HUDEP-2 (cell line): ENCODE data around the gene TMEM179.
A peak's percentile ranks its signal among the peaks of the same experiment; 100 is the strongest.
"Not testable (repeated sequence)": the region's sequence is repeated elsewhere in the genome, so short reads cannot be mapped to it uniquely, and the experiment has no call there.

Experiments used
- DNase-seq, 76 experiments: peaks; one replicate each; lab custom pipeline; 2025; ENCODE audit not compliant: unreplicated experiment in 76 of 76; lab: John Stamatoyannopoulos, UW

The TMEM179 gene

GRCh38 chr14:104604458-104605449 is at the start of gene TMEM179:
Gene TMEM179 (minus strand): TSS chr14:104604772. CDS start chr14:104604741, 31 bp downstream.
- peak in 6 of 76 experiments; percentile 2 to 20 (median 16) for DNase-seq

- no peak for DNase-seq
These were observed 49.5 kb upstream of the TMEM179 start for GRCh38 chr14:104654119-104654518.

DNA sequence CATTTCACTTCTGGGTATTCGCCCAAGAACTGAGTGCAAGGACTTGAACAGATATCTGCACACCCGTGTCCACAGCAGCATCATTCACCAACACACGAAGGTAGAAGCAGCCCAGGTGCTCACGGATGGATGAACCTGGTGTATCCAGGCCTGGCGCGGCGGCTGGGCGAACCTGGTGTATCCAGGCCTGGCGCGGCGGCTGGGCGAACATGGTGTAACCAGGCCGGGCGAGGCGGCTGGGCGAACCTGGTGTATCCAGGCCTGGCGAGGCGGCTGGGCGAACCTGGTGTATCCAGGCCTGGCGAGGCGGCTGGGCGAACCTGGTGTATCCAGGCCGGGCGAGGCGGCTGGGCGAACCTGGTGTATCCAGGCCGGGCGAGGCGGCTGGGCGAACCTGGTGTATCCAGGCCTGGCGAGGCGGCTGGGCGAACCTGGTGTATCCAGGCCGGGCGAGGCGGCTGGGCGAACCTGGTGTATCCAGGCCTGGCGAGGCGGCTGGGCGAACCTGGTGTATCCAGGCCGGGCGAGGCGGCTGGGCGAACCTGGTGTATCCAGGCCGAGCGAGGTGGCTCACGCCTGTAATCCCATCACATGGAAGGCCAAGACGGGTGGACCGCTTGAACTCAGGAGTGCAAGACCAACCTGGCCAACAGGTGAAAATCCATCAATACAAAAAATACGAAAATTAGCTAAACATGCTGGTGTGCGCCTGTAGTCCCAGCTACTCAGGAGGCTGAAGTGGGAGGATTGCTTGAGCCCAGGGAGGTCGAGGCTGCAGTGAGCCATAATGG is 48.8 kb upstream of the TMEM179 start:
- not testable (repeated sequence) for DNase-seq

- no peak for DNase-seq
These were observed 47.8 kb upstream of the TMEM179 start for GRCh38 chr14:104652386-104652785.

DNA sequence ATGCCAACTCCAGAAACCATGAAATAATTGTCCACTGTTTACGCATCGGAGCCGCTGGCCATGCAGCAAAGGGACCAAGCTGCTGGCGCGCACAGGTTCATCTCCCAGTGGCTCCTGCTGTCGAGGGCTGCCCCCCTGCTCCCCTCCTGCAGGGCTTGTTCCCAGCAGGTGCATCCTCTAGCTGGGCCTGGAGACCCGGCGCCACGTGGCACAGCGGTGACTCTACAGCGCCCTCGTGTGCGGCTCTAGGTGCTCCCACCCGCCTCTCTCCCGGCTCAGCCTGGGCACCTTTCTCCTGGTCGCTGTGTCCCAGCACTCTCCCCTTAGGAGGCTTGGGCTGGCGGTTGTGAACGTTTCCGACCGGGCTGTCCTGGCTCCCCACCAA is 47.3 kb upstream of the TMEM179 start:
- DNase-seq: no peak

DNA sequence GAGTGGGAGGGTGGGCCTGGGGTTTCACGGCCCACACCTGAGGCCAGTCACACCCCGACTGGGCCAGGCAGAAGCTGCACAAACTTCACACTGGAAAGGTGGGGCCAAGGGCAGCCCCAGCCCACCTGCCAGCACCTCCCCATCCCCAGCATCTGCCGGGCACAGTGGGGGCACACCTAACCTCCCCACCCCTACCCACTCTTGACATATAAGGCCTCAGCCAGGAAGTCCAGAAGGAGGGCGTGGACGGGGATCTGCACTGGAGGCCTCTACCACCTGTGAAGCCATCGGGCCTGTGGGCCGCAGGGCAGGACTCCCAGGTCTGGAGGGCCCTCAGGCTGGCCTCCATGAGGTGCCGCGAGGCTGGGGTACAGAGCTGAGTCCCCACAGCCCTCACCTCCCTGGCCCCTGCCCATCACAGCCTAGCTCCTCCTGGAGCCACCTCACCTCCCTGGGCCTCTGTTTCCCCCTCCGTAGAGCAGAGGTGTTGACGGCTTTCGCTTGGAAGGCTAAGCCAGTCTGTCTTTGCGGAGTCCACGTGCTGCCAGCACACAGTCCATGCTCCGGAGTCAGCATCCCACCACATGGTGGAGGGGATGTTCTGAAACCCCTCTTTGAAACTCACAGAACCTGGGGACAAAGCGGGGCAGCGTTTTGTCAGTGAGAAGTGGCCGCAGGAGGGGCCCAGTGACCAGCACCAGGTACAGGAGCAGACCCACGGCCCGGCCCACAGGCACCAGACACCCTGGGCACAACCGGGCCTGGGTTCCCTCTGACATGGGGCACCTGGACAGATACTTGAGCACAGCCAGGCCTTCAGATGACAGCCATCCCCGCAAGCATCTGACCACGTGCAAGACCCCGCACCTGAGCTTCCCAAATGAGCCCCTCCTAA is 46.7 kb upstream of the TMEM179 start:
- DNase-seq: no peak

DNA sequence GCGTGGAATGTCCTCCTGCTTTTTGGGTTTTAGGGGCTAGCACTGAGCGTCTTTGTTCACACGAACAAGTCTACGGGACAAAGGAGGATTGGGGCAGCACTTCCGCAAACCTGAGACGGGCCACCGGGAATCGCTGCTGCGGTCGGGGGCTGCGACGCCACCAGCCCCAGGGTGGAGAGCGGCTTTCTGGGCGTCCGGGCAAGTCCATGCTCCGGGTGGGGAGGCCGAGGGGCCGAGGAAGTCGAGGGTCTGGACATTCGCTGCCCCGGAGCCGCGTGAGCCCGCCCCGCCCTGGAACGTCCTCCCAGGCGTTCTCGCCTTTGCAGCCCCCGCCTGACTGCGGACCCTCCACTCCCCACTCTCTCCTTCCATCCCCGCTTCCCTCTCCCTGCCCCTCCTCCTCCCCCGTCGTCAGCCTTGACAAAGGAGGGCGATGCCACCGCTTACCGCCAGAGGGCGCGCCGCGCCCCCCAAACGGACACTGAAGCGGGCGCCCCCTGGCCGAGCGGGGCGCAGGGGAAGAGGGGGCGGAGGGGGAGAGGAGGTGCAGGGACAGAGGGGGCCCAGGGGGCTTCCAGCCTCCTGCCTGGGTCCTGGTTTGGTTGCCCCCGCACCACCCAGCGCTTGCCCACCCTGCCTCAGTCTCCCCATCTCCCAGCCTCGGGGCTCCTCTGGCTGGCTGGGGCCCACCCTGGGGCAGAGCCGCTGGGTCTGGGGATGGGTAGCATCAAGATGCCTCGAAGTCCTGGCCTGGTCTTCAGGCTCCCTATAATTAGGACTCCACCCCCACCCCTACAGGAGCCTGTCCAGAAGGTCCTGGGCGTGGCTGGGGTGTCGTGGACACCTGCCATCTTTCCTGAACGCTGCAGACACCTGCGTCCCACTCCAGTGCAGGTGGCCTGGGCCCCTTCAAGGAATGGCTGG is 45.7 kb upstream of the TMEM179 start:
- peak in 44 of 76 experiments; percentile 3 to 63 (median 29) for DNase-seq

DNA sequence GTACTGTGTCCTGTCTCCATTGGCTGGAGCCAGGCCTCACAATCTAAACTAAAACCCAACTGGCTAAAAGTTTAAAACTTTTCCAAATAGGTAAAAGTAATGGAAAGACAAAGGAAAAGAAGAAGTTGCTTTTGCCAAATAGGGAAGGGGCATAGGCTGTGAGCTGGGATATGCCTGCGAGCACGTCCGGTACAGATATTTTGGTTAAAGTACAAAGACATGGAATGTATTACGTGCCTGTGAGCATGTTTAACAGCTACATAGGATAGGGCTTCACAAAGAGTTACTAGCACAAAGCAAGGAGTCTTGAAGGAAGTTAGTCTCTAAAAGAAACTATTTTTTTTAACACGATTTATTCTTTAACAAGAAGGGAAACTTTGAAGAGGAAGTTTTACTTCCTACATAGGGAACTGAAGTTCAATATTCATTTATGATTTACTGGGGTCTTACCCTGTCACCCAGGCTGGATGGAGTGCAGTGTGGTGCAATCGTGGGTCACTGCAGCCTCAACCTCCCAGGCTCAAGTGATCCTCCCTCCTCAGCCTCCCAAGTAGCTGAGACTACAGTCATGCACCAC is 43.0 kb upstream of the TMEM179 start:
- no peak for DNase-seq

DNA sequence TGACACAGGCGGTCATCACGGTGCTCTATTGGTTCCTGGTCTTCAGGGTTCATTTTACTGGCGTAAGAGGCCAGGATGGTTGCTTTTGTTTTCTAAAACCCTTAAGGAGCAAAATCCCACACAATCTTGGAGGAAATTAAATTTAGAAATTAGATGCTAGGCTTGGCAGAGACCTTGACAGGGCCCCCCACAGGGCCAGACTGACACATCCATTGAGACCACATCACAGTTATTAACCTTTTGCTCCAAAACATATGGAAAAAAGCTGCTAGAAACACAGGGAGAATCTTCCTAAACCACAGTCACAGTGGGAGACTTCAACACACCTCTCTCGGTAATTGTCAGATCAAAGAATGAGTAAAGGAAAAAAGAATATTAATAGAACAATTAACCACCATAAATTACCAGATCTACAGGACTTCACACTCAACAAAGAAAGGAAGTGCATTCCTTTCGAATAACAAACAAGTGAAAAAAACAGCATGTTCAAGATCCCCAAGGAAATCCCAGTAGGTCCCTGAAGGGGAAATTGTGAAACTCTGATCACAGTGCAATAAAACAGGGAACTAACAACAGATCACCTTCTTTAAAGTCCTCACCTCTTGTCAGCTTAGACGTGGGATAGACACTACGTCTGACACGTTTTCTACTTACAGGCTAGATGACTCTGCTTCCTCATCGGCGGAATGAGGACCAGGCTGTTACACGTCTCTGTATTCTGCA is 40.2 kb upstream of the TMEM179 start:
- DNase-seq: no peak

DNA sequence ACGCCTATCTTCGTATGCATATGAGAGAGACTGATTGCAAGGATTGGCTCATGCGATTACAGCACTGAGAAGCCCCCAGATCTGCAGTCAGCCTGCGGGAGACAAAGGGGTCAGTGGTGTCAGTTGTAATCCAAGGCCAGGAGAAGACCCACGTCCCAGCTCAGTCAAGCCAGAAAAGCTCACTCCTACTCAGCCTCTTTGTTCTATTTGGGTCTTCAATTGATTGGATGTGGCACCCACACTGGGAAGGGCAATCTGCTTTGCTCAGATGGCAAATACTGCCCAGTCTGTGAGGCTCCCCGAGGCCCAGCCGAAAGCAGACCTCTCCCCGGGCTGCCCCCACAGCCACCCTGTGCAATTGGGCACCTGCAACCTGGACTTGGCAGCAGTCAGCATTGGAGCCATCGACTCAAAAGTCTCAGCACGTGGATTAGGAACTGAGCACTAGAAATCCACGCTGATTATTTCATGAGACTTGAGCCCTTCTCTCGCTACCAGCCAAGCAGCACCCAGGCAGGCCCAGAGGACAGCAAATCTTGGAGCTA is 39.6 kb upstream of the TMEM179 start:
- no peak for DNase-seq

GRCh38 chr14:104643306-104643705 is 38.7 kb upstream of the TMEM179 start:
- no peak for DNase-seq

DNA sequence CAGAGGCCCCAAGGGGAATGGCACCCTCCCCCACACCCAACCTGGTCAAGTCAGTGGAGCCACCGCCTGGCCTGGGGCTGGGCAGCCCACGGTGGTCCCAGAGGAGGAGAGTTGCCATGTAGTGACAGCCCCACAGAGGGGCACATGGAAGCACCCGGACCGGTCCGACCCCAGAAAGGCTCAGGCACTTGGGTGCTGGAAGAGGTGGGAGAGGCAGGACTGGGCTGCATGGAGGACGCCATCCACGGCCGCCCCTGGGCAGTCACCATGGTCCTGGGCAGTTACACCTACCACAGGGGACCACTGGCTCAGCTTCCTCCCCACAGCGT is 37.9 kb upstream of the TMEM179 start:
- DNase-seq: no peak

GRCh38 chr14:104641753-104642539 is 37.4 kb upstream of the TMEM179 start:
- DNase-seq: no peak

- no peak for DNase-seq
These were observed 36.1 kb upstream of the TMEM179 start for GRCh38 chr14:104640681-104641080.

DNA sequence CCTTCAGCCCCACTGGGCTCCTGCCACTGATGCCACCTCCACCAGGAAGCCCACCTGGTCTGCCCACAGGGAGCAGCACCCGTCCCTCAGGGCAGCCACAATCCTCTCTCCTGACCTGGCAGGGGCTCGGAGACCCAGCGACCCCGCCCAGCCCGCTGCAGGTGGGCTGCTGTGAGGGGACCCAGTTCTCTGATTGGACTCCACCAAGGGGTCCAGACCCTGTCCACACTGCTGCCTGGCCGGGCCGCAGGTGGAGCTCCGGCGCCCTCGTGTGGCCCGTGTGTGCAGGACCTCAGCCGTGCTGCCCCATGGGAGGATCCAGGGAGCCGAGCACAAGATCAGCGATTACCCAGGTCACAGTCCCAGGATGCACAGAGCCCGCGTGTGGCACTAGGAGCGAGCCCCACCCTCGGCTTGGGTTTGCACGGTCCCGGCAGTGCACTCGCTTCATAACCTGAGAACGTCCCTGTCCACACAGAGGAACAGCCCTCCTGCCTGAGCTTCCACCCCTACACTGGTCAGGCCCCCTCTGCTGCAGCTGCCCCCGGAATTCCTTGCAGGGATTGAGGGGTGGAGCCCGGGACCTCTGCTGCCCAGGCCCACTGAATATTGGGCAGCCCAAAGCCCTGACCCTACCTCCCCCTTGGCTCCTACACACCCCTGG is 35.4 kb upstream of the TMEM179 start:
- peak in 61 of 76 experiments; percentile 6 to 68 (median 45) for DNase-seq

GRCh38 chr14:104639471-104639870 is 34.9 kb upstream of the TMEM179 start:
- no peak for DNase-seq

DNA sequence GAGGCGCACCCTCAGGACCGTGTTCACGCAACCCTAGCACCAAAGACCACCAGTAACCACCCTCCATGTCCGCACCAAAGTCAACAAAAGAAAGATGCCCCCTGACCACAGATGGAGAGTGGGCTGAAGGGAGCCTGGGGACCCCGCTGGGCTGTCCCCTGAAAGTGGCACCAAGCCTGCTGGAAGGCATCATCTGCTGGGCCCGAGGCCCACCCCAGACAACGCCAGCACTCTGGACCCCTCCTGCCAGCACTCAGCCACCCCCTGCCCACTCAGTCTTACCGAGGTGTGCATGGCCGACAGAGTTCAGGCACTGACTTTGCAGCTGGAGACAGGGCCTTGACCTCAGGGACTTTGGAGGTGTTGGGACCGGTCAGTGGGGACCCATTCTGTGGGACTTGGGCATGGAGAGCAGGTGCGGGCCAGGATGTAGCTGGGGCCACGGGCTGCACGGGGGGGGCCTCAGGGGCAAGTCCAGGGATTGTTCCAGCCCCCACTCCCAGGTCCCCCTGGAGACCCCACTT is 34.4 kb upstream of the TMEM179 start:
- DNase-seq: no peak
